ENCODE data around the gene TMPRSS11E.
"Not testable (repeated sequence)": the region's sequence is repeated elsewhere in the genome, so short reads cannot be mapped to it uniquely, and the experiment has no call there.

The TMPRSS11E gene, protein sequence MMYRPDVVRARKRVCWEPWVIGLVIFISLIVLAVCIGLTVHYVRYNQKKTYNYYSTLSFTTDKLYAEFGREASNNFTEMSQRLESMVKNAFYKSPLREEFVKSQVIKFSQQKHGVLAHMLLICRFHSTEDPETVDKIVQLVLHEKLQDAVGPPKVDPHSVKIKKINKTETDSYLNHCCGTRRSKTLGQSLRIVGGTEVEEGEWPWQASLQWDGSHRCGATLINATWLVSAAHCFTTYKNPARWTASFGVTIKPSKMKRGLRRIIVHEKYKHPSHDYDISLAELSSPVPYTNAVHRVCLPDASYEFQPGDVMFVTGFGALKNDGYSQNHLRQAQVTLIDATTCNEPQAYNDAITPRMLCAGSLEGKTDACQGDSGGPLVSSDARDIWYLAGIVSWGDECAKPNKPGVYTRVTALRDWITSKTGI

DNA sequence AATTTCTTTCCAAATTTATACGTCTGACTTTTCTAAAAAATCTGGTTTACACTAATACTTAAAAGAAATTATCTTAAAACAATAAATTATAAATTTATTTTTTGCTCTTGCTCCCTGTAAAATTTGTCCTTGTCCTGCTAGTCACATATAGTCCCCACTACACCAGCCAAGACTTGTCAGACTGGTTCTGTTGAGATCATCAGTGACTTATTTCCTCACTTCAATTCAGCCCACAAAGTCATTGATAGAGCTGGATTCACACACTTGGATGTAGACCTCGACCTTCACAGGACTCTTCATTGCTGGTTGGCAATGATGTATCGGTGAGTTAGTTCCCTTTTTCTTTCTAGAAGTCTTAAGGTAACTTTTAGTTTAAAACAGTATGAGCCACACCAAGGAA, at the start of gene TMPRSS11E:
Gene TMPRSS11E (plus strand): TSS at position 263 of the 400 bp plus-strand sequence. CDS start 50 bp downstream, at position 313.
- no peak within 1 kb of the TSS for H3K4me3 ChIP-seq (ENCODE audit: low read length)
- no peak for TF ChIP-seq ZNF274 (IDR thresholded peaks at IDR 0.05; ENCODE audit: low read depth, low read length)

DNA sequence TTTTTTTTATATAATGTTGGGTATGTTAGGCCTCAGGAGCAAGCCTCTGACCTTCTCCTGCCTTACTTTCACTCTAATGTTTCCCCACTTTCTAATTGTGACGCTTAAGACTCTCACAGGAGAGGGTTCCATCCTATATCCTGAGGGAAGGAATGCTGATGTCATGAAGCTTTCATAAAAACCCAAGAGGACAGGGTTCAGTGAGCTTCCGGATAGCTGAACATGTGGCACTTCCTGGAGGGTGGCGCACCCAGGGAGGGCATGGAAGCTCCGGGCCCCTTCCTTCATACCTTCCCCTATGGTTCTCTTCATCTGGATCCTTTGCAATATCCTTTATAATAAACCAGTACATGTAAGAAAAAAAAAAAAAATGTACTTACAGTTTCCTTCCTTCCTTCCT, 48.0 kb upstream of the TMPRSS11E start:
- H3K4me3 ChIP-seq (ENCODE audit: low read length) = no peak overlapping the region
- TF ChIP-seq ZNF274 (IDR thresholded peaks at IDR 0.05; ENCODE audit: low read depth, low read length) = no peak

DNA sequence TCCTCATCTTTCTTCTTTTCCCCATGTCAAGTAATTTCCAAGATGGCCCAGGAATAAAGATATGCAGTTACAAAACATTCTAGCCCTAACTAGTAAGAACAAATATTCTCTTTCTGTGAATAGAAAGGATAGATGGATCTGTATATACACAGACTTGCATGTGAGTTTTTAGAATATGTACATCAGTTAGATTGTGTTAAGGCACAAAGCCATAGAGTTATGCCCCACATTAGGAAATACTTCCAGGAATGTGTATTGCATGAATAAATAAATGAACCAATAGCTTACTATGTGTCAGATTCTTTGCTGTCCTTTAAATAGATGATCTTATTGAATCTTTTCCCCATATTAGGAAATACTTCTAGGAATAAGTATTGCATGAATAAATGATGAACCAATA, 46.0 kb upstream of the TMPRSS11E start:
- no peak overlapping the region for H3K4me3 ChIP-seq (ENCODE audit: low read length)
- no peak for TF ChIP-seq ZNF274 (IDR thresholded peaks at IDR 0.05; ENCODE audit: low read depth, low read length)

DNA sequence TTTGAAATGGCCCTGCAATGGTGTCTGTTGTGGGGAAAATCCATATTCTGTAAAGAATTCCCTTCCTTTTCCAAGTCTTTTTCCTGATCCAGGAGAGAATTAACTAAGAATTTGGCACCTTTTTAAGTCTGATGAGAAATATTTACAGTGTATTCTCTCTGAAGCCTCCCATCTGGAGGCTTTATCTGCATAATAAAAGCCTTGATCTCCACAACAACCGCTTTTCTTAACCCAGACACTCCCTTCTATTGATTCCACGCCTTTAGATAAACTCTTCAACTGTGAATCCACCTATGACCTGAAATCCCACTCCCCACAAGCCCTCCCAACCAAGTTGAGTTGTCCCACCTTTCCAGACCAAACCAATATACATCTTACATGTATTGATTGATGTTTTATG, 43.1 kb upstream of the TMPRSS11E start:
- no peak overlapping the region for H3K4me3 ChIP-seq (ENCODE audit: low read length)
- no peak for TF ChIP-seq ZNF274 (IDR thresholded peaks at IDR 0.05; ENCODE audit: low read depth, low read length)

DNA sequence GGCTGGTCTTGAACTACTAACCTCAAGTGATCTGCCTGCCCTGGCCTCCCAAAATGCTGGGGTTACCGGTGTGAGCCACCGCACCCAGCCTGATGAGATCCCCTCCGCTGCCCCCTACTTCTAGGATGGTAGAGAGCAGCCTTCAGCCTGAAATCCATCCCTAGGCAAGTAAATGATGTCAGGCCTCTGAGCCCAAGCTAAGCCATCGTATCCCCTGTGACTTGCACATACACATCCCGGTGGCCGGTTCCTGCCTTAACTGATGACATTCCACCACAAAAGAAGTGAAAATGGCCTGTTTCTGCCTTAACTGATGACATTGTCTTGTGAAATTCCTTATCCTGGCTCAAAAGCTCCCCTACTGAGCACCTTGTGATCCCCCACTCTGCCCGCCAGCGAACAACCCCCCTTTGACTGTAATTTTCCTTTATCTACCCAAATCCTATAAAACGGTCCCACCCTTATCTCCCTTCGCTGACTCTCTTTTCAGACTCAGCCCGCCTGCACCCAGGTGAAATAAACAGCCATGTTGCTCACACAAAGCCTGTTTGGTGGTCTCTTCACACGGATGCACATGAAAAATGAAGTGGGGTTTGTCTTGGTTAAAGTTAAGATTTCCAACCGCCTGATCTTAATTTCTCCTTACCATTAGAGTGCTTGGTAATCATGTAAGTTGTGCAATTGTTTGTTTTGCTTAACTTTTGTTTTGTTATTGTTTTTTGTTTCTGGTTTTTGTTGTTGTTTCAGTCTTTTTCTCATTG, 41.4 kb upstream of the TMPRSS11E start:
- H3K4me3 ChIP-seq (ENCODE audit: low read length) = not testable (repeated sequence)

DNA sequence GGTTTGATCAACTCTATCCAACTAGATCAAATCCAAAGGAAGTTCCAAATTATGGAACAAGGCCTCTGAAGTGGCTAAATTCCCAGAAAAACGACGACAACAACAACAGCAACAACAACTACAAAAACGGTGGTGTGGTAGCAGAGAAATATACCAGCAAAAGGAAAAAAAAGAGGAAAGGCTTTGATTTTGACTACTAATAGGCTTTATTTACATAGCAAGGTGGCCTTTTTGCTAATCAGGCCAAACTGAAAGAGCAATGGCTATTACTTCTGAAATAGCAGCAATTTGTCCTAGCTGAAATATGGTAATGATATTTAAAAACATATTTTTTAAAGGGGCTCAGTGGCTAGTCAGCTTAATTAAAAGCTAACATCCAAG, 40.8 kb upstream of the TMPRSS11E start:
- no peak for TF ChIP-seq ZNF274 (IDR thresholded peaks at IDR 0.05; ENCODE audit: low read depth, low read length)
- H3K4me3 ChIP-seq (ENCODE audit: low read length) = no peak overlapping the region

DNA sequence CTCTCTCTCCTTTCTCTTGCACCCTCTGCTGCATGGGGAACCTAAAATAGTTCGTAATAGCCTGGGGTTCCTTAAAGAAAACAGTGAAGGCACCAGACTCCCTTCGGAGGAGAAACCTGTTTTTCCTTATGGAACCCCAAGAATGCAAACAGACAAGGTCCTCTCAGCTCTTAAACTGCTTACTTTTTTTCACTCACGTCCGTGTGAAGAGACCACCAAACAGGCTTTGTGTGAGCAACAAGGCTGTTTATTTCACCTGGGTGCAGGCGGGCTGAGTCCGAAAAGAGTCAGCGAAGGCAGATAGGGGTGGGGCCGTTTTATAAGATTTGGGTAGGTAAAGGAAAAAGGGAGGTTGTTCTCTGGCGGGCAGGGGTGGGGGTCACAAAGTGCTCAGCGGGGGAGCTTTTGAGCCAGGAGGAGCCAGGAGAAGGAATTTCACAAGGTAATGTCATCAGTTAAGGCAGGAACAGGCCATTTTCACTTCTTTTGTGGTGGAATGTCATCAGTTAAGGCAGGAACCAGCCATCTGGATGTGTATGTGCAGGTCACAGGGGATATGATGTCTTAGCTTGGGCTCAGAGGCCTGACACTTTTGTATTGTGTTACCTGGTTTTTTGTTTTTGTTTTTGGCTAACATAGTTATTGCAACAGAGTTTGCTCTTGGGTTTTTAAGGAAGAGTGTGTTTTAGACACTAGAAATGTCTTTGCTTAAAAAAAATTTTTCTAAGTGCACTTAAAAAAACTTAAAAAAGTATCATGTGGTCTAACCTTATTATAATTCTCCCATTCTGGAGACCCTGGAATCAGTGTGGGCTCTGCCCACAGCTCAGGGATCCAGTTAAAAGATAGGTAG, 40.0 kb upstream of the TMPRSS11E start:
- H3K4me3 ChIP-seq (ENCODE audit: low read length) = not testable (repeated sequence)

DNA sequence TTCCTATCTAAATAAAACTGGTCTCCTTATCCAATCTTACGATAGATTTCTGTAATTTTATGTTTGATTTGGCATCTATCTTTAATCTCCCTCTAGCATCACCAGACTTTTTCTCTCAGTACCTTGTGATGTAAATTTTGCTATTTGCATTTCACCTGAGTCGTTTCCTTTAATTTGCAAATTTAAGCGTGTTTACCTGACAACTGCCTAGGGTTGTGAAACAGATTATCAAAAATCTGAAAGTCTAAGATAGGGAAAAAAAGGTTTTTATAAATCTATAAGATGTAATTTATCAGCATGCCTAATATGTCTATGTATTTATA, 39.4 kb upstream of the TMPRSS11E start:
- no peak for TF ChIP-seq ZNF274 (IDR thresholded peaks at IDR 0.05; ENCODE audit: low read depth, low read length)
- H3K4me3 ChIP-seq (ENCODE audit: low read length) = no peak overlapping the region

DNA sequence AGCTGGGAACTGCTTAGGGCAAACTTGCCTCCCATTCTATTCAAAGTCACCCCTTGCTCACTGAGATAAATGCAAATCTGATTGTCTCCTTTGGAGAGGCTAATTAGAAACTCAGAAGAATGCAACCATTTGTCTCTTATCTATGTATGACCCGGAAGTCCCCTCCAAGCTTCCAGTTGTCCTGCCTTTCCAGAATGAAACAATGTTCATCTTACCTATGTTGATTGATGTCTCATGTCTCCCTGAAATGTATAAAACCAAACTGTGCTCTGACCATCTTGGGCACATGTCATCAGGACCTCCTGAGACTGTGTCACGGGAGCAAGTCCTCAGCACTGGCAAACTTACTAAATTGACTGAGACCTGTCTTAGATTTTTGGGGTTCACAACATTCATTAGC, 37.1 kb upstream of the TMPRSS11E start:
- no peak overlapping the region for H3K4me3 ChIP-seq (ENCODE audit: low read length)
- TF ChIP-seq ZNF274 (IDR thresholded peaks at IDR 0.05; ENCODE audit: low read depth, low read length) = no peak

DNA sequence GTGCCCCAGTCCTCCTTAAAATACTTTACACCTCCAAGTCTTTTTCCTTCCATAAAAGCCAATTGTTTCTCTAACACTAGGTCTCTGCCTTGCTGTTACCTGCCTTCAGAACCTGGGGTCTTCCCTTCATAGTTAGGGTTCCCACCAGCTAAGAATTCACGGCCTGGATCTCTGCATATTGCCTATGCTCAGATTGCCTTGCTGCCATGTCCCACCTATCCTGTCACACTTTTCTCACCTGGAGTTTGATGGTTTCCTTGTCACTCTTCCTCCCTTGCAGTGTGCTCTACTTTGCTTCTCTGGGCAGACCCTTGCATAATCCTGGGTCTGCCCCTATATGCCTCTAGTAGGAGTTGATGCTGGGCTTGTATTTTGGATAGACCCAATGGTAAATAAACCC, 36.6 kb upstream of the TMPRSS11E start:
- no peak for TF ChIP-seq ZNF274 (IDR thresholded peaks at IDR 0.05; ENCODE audit: low read depth, low read length)
- no peak overlapping the region for H3K4me3 ChIP-seq (ENCODE audit: low read length)

DNA sequence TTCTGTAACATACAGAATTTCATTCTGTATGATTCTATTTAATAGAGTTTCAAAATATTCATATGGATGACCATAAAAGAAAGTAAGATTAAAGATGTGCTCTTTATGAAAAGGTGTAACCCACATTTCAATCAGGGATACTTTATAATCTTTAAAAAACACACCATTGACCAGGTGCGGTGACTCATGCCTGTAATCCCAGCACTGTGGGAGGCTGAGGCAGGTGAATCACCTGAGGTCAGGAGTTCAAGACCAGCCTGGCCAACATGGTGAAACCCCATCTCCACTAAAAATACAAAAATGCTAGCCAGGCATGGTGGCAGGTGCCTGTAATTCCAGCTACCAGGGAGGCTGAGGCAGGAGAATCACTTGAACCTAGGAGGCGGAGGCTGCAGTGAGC, 35.2 kb upstream of the TMPRSS11E start:
- not testable (repeated sequence) for H3K4me3 ChIP-seq (ENCODE audit: low read length)

DNA sequence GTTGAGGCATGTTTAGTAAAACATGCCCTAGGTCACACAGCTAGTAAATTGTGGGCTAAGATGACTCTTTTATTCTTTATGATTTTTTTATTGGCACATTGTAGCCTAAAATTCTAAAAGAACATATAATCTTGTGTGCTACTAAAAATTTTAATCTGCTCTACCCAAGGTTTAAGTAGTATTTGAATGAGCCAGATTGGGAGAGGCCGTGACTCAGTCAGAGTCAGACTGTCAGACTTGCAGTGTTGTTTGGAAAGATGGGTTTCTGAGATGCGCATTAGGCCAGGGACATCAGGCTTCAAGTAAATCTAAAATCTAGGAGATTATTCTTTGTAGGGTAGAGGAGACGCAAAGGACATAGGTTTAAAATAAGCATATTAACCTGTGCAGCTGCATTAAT, 30.7 kb upstream of the TMPRSS11E start:
- no peak overlapping the region for H3K4me3 ChIP-seq (ENCODE audit: low read length)
- no peak for TF ChIP-seq ZNF274 (IDR thresholded peaks at IDR 0.05; ENCODE audit: low read depth, low read length)

DNA sequence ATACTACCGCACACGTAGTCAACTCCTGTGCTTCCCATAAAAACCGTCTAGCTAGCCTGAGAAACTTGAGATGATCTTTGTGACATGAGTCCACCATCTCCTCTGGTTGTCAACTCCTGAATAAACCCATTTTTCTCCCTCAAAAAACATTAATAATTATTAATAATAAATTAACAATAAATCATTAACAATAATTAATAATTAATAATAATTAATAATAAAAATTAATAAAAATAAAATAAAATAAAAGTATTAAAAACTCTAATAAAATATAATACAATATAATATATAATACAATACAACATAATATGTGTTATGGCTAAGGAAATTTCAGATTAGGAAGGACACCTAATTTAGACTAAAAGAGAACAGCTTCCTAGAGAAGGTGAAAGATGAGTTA, 20.7 kb upstream of the TMPRSS11E start:
- H3K4me3 ChIP-seq (ENCODE audit: low read length) = no peak overlapping the region
- TF ChIP-seq ZNF274 (IDR thresholded peaks at IDR 0.05; ENCODE audit: low read depth, low read length) = no peak

DNA sequence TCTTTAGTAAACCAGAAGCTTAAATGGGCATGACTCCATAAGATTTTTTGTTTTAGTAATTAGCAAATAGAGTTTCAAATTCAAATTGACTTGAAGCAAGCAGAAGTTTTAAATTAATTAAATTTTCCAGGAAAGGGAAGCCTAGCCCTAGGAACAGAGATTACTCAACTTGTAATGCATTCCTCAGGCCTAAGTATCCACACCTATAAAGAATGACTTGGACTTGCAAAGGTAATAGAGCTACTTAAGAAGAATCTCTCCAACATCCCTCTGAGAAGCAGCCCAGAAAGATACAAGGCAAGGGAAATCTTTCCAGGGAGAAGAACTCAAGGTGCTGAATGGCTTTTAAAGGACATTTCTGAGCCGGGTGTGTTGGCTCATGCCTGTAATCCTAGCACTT, 16.9 kb upstream of the TMPRSS11E start:
- no peak overlapping the region for H3K4me3 ChIP-seq (ENCODE audit: low read length)
- no peak for TF ChIP-seq ZNF274 (IDR thresholded peaks at IDR 0.05; ENCODE audit: low read depth, low read length)

DNA sequence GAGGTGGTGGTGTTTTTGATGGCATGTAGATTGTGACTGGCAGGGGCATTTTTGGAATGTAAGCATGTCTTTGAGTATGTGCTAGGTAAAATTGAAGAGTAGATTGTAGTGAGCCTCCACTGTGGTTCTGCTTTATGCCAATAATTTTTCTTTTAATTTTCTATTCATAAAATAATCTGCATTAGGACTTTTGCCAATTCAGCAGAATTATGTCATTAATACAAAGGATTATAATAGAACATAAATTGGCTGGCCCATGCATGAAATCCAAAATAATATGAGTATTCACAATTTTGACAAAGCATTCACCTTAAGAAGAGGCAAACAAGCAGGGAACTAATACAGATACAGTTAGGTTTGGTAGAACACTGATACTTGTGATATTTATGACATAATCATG, 14.9 kb upstream of the TMPRSS11E start:
- no peak for TF ChIP-seq ZNF274 (IDR thresholded peaks at IDR 0.05; ENCODE audit: low read depth, low read length)
- H3K4me3 ChIP-seq (ENCODE audit: low read length) = no peak overlapping the region

Data from GM08714 (cell line).